GM12878 (cell line): ENCODE measurements around the gene PLB1. TPM values are rescaled to one million over a fixed set of nuclear protein-coding genes. Genes with fewer than 3 reads are reported as not detected.

Source experiments
- ATAC-seq: fragments of 200-7000 bp; cut with Tn5 transposase; 3 replicates; pipeline ENCODE4 v1.9.1; 2020; ENCODE audit warnings: mild to moderate bottlenecking, moderate library complexity
- BruUV-seq: library from RNA; stranded (reverse); fragments of 400-500 nt; replicated peaks from 2 replicates; lab custom pipeline; 2021; lab: Mats Ljungman, UMichigan
- CTCF ChIA-PET: fragments of 300-600 bp; sonication (Branson Sonifier 250); formaldehyde crosslinking; extraction: SDS; loops from one replicate; lab custom pipeline; 2021; ENCODE audit warnings: inconsistent platforms; lab: Yijun Ruan, JAX
- POLR2A ChIA-PET: fragments of 350-600 bp; formaldehyde crosslinking; extraction: SDS; loops from one replicate; lab custom pipeline; 2021; ENCODE audit warnings: inconsistent platforms; lab: Charles Lee
- RAD21 ChIA-PET: fragments of 300-600 bp; sonication (Branson Sonifier 250); formaldehyde crosslinking; loops from one replicate; lab custom pipeline; 2023; ENCODE audit warnings: antibody characterized with exemption; ENCODE audit not compliant: unreplicated experiment; lab: Charles Lee
- SMC1A ChIA-PET: fragments of 300-600 bp; sonication (Branson Sonifier 250); formaldehyde crosslinking; loops from one replicate; lab custom pipeline; 2023; ENCODE audit not compliant: unreplicated experiment, uncharacterized antibody; lab: Charles Lee
- DNase-seq: peaks from one replicate; pipeline ENCODE4 v3.0.0-alpha.2; 2011; ENCODE audit warnings: low read depth, low spot score
- FAIRE-seq: peaks from 3 replicates; lab custom pipeline; 2011; peaks lifted over from hg19 to GRCh38; lab: Jason Lieb, UNC
- H2AFZ ChIP-seq: 2 replicates; pipeline ENCODE4 v1.6.0; 2011; ENCODE audit warnings: low read depth, low read length, control low read depth; ENCODE audit not compliant: control insufficient read depth
- H3K27ac ChIP-seq: 2 replicates; pipeline ENCODE4 v1.5.1; 2011; ENCODE audit warnings: control low read depth; ENCODE audit not compliant: control insufficient read depth, insufficient read depth
- H3K27me3 ChIP-seq, 2 experiments: replicated peaks in 1 of 2; 2 replicates each; pipeline versions ENCODE4 v1.6.0 to v1.6.1; 2011; ENCODE audit warnings: low read length in 1 of 2; ENCODE audit not compliant: control insufficient read depth in 2 of 2, insufficient read depth in 2 of 2
- H3K36me3 ChIP-seq, 2 experiments: 2 replicates each; pipeline ENCODE4 v1.5.1; 2011; ENCODE audit warnings: low read length in 1 of 2; ENCODE audit not compliant: control insufficient read depth in 2 of 2, insufficient read depth in 2 of 2
- H3K4me1 ChIP-seq: 2 replicates; pipeline ENCODE4 v1.6.1; 2011; ENCODE audit warnings: mild to moderate bottlenecking, low read length, moderate library complexity, mixed read lengths; ENCODE audit not compliant: control insufficient read depth, insufficient read depth
- H3K4me2 ChIP-seq: 2 replicates; pipeline ENCODE4 v1.6.0; 2011; ENCODE audit warnings: control low read depth; ENCODE audit not compliant: control insufficient read depth, insufficient read depth
- H3K4me3 ChIP-seq: fragments of 200-600 bp; sonication (generic); 2 replicates; pipeline ENCODE4 v1.5.1; 2016
- H3K79me2 ChIP-seq: 2 replicates; pipeline ENCODE4 v1.6.0; 2011; ENCODE audit warnings: low read length; ENCODE audit not compliant: control insufficient read depth, insufficient read depth
- H3K9ac ChIP-seq: 2 replicates; pipeline ENCODE4 v1.8.0; 2011; ENCODE audit warnings: low read length, control low read depth, mixed read lengths; ENCODE audit not compliant: control insufficient read depth, insufficient read depth
- H3K9me3 ChIP-seq: replicated peaks from 3 replicates; pipeline ENCODE4 v1.5.1; 2011; ENCODE audit warnings: mild to moderate bottlenecking, low read length; ENCODE audit not compliant: control insufficient read depth, insufficient read depth
- H4K20me1 ChIP-seq: 2 replicates; pipeline ENCODE4 v1.6.0; 2011; ENCODE audit not compliant: control insufficient read depth, insufficient read depth
- CBFB ChIP-seq: IDR thresholded peaks from 2 replicates; pipeline ENCODE4 v1.6.1; 2016; ENCODE audit warnings: antibody characterized with exemption, low read depth
- EZH2 ChIP-seq: IDR thresholded peaks from 2 replicates; pipeline ENCODE4 v1.6.1; 2012; ENCODE audit warnings: low read depth, mild to moderate bottlenecking, control low read depth, inconsistent platforms, low read length, borderline replicate concordance; ENCODE audit not compliant: control insufficient read depth
- IRF4 ChIP-seq: IDR thresholded peaks from 2 replicates; pipeline ENCODE4 v1.6.1; 2011; ENCODE audit warnings: low read depth, low read length
- IRF5 ChIP-seq: fragments of 450-650 bp; IDR thresholded peaks from 2 replicates; pipeline ENCODE4 v1.6.1; 2017; ENCODE audit warnings: borderline replicate concordance
- LARP7 ChIP-seq: fragments of 450-650 bp; IDR thresholded peaks from 2 replicates; pipeline ENCODE4 v1.6.1; 2017; ENCODE audit warnings: mild to moderate bottlenecking
- NFYA ChIP-seq: IDR thresholded peaks from 2 replicates; pipeline ENCODE4 v1.6.1; 2011; ENCODE audit warnings: low read depth, mild to moderate bottlenecking, low read length, improper control_type of control experiment, borderline replicate concordance
- NRF1 ChIP-seq: conservative IDR thresholded peaks from 2 replicates; pipeline ENCODE4 v1.6.1; 2011; ENCODE audit warnings: mild to moderate bottlenecking, low read depth, low read length, improper control_type of control experiment
- POU2F2 ChIP-seq: IDR thresholded peaks from 3 replicates; pipeline ENCODE4 v1.6.1; 2011; ENCODE audit warnings: low read depth, mild to moderate bottlenecking, low read length, borderline replicate concordance
- RAD21 ChIP-seq: IDR thresholded peaks from 2 replicates; pipeline ENCODE4 v1.6.1; 2011; ENCODE audit warnings: mild to moderate bottlenecking, low read depth, low read length, moderate library complexity; ENCODE audit not compliant: insufficient read depth
- RELA ChIP-seq: fragments of 450-650 bp; IDR thresholded peaks from 2 replicates; pipeline ENCODE4 v1.8.0; 2014; ENCODE audit warnings: borderline replicate concordance; ENCODE audit not compliant: partially characterized antibody
- WGBS: methylation state at CpG from one replicate; pipeline ENCODE4 v1.1.6; 2016; ENCODE audit warnings: low lambda C conversion rate; ENCODE audit not compliant: insufficient replicate concordance, insufficient coverage; ENCODE audit errors: missing lambda C conversion rate; 5-methylcytosine and 5-hydroxymethylcytosine counted together
- in situ Hi-C: fragments of 300-500 bp; cut with MboI; formaldehyde crosslinking; loops from 9 replicates; pipeline ENCODE4 v1.14.3; 2018; ENCODE audit warnings: mixed read lengths
- intact Hi-C: fragments of 100-400 bp; cut with micrococcal nuclease; formaldehyde crosslinking; loops from one replicate; pipeline ENCODE4 v1.14.2; 2022; ENCODE audit not compliant: unreplicated experiment
- polyA plus RNA-seq, 11 experiments: library from polyadenylated mRNA; depleted of rRNA in 4 of 11; unstranded in 6 of 11; stranded (reverse) in 5 of 11; fragments of >200 nt; fragmentation: Nextera tagmentation in 4 of 11; fragmentation: Illumina TruSeq in 1 of 11; extraction: Ambion mirVana in 4 of 11; extraction: Trizol in 1 of 11; gene quantifications; 1 replicate in 1 of 11; 2 replicates in 10 of 11; pipeline versions ENCODE4 v1.2.1 to v1.2.3, GENCODE V29; 2011 to 2016; ENCODE audit warnings: inconsistent platforms in 2 of 11, missing spikeins in 2 of 11, low read depth in 1 of 11
- total RNA-seq, 4 experiments: library from RNA; depleted of rRNA in 3 of 4; stranded (reverse); fragments of >200 nt in 3 of 4; fragmentation: Illumina TruSeq in 1 of 4; extraction: Trizol in 1 of 4; gene quantifications; 2 replicates each; pipeline versions ENCODE4 v1.2.1 to v1.2.3, GENCODE V29; 2013 to 2021
- TF ChIP-seq, protein P1 (sequence below): fragments of 450-650 bp; IDR thresholded peaks from 2 replicates; pipeline ENCODE4 v1.6.1; 2016; ENCODE audit warnings: mild to moderate bottlenecking
- TF ChIP-seq, protein P2 (sequence below): fragments of 450-650 bp; formaldehyde crosslinking; IDR thresholded peaks from 2 replicates; pipeline ENCODE4 v1.4.0; 2022; ENCODE audit warnings: mild to moderate bottlenecking, moderate library complexity

PLB1 gene
- total and polyA plus RNA-seq, 10 of the 15 experiments (the other 5 are each of a cell fraction or from before 2014, with no cell fraction given), result 0.03 to 0.49 (median 0.28) TPM

- TF ChIP-seq, protein P1, sequence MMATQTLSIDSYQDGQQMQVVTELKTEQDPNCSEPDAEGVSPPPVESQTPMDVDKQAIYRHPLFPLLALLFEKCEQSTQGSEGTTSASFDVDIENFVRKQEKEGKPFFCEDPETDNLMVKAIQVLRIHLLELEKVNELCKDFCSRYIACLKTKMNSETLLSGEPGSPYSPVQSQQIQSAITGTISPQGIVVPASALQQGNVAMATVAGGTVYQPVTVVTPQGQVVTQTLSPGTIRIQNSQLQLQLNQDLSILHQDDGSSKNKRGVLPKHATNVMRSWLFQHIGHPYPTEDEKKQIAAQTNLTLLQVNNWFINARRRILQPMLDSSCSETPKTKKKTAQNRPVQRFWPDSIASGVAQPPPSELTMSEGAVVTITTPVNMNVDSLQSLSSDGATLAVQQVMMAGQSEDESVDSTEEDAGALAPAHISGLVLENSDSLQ, result no peak
- TF ChIP-seq RELA, result no peak
- no peak for TF ChIP-seq RAD21
- TF ChIP-seq EZH2, result no peak
- H3K4me1 ChIP-seq, result peaks cover 3% of the 10 kb centered on the region; the same call in 1 of the 2 replicates
- ChIA-PET CTCF (interaction anchor here (0.6 to 2.5 kb wide), 2 partner anchors 30 to 118 kb away, joined by 3 to 10 read pairs; no protein-coding TSS in a partner anchor), POLR2A (no interaction called here), SMC1A (interaction anchor here (1.8 kb wide), 1 partner anchor 30 kb away, joined by 4 read pairs; no protein-coding TSS in a partner anchor), RAD21 (no interaction called here)
- no peaks in the 10 kb centered on the region for H4K20me1 ChIP-seq
- no peak for DNase-seq
- no peaks in the 10 kb centered on the region for H3K79me2 ChIP-seq
- no peak overlapping the region for H3K9ac ChIP-seq
- H3K4me3 ChIP-seq, result no peak overlapping the region
- H3K4me2 ChIP-seq, result no peak overlapping the region
- no TSS peak for BruUV-seq
- intact Hi-C loops, result no loop called here
- H2AFZ ChIP-seq, result no peak overlapping the region
- 6% methylated on average over 4 of the region's 4 CpGs for WGBS
- H3K36me3 ChIP-seq, result no peaks in the 10 kb centered on the region
- H3K9me3 ChIP-seq, result no peaks in the 10 kb centered on the region
- FAIRE-seq, result no peak
- in situ Hi-C loops, result no loop called here
- ATAC-seq, result no peak
- H3K27ac ChIP-seq, result no peak overlapping the region
- H3K27me3 ChIP-seq, result no peaks in the 10 kb centered on the region; a peak in 1 of 4 replicates
Measured at GRCh38 chr2:28564346-28564745, 68.5 kb downstream of the PLB1 start.

- Histone ChIP-seq H3K9me3 (no peaks in the 10 kb centered on the region), H3K27me3 (no peaks in the 10 kb centered on the region; a peak in 1 of 4 replicates), H3K27ac (no peak overlapping the region), H3K79me2 (no peaks in the 10 kb centered on the region), H3K4me3 (no peak overlapping the region), H4K20me1 (no peaks in the 10 kb centered on the region), H2AFZ (no peak overlapping the region), H3K4me1 (peaks cover 3% of the 10 kb centered on the region; the same call in 1 of the 2 replicates), H3K36me3 (no peaks in the 10 kb centered on the region), H3K4me2 (no peak overlapping the region), H3K9ac (no peak overlapping the region)
- POLR2A ChIA-PET, result no interaction called here
- CTCF ChIA-PET, result interaction anchor here (2.5 kb wide), 1 partner anchor 29 kb away, joined by 10 read pairs; no protein-coding TSS in a partner anchor
- no peak for DNase-seq
- RAD21 ChIA-PET, result no interaction called here
- no peak for ATAC-seq
- no peak for FAIRE-seq
- SMC1A ChIA-PET, result interaction anchor here (1.8 kb wide), 1 partner anchor 29 kb away, joined by 4 read pairs; no protein-coding TSS in a partner anchor
- BruUV-seq, result no TSS peak
- WGBS, result 36% methylated on average over 4 of the region's 4 CpGs
- intact Hi-C loops (loop anchor here (5.0 kb wide), 1 partner anchor 332 kb away; no protein-coding TSS in a partner anchor), in situ Hi-C loops (no loop called here)
- TF ChIP-seq CBFB, result no peak
- no peak for TF ChIP-seq IRF4
- no peak for TF ChIP-seq NRF1
- TF ChIP-seq LARP7, result no peak
- TF ChIP-seq, protein P2, sequence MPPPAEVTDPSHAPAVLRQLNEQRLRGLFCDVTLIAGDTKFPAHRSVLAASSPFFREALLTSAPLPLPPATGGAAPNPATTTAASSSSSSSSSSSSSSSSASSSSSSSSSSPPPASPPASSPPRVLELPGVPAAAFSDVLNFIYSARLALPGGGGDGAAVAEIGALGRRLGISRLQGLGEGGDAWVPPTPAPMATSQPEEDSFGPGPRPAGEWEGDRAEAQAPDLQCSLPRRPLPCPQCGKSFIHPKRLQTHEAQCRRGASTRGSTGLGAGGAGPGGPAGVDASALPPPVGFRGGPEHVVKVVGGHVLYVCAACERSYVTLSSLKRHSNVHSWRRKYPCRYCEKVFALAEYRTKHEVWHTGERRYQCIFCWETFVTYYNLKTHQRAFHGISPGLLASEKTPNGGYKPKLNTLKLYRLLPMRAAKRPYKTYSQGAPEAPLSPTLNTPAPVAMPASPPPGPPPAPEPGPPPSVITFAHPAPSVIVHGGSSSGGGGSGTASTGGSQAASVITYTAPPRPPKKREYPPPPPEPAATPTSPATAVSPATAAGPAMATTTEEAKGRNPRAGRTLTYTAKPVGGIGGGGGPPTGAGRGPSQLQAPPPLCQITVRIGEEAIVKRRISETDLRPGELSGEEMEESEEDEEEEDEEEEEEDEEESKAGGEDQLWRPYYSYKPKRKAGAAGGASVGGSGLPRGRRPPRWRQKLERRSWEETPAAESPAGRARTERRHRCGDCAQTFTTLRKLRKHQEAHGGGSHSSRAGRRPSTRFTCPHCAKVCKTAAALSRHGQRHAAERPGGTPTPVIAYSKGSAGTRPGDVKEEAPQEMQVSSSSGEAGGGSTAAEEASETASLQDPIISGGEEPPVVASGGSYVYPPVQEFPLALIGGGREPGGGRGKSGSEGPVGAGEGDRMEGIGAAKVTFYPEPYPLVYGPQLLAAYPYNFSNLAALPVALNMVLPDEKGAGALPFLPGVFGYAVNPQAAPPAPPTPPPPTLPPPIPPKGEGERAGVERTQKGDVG (CRISPR knock-in tag), result no peak
- TF ChIP-seq POU2F2, result no peak
- no peak for TF ChIP-seq NFYA
- no peak for TF ChIP-seq IRF5
Measured at GRCh38 chr2:28565033-28565432, 69.2 kb downstream of the PLB1 start.
